GM23338 (cell line): Measurements from ENCODE around the gene HEATR5B. TPM values are rescaled to one million over a fixed set of nuclear protein-coding genes. Genes with fewer than 3 reads are reported as not detected.
A peak's percentile ranks its signal among the peaks of the same experiment; 100 is the strongest.

ENCODE experiments used
- ATAC-seq: fragments of 200-7000 bp; cut with Tn5 transposase; 3 replicates; pipeline ENCODE4 v1.9.1; 2020
- DNase-seq: peaks from one replicate; pipeline ENCODE4 v3.0.0-alpha.2; 2015; ENCODE audit warnings: low spot score
- H2AFZ ChIP-seq: fragments of 200-600 bp; sonication (generic); 2 replicates; pipeline ENCODE4 v1.8.0; 2016; ENCODE audit warnings: antibody characterized with exemption, mild to moderate bottlenecking, moderate library complexity
- H3F3A ChIP-seq: fragments of 200-600 bp; sonication (generic); replicated peaks from 2 replicates; pipeline ENCODE4 v1.8.0; 2017; ENCODE audit warnings: antibody characterized with exemption, mixed run types, low read depth
- H3K27ac ChIP-seq: fragments of 200-600 bp; sonication (generic); 2 replicates; pipeline ENCODE4 v1.6.1; 2016; ENCODE audit warnings: low read depth
- H3K27me3 ChIP-seq: fragments of 200-600 bp; sonication (generic); 2 replicates; pipeline ENCODE4 v1.8.0; 2016; ENCODE audit warnings: mild to moderate bottlenecking, mixed run types, moderate library complexity; ENCODE audit not compliant: insufficient read depth
- H3K36me3 ChIP-seq: fragments of 200-600 bp; sonication (generic); 2 replicates; pipeline ENCODE4 v1.8.0; 2016; ENCODE audit warnings: mild to moderate bottlenecking; ENCODE audit not compliant: insufficient read depth
- H3K4me1 ChIP-seq: fragments of 200-600 bp; sonication (generic); 2 replicates; pipeline ENCODE4 v1.8.0; 2016; ENCODE audit warnings: mild to moderate bottlenecking, moderate library complexity; ENCODE audit not compliant: insufficient read depth
- H3K4me2 ChIP-seq: fragments of 200-600 bp; sonication (generic); 2 replicates; pipeline ENCODE4 v1.7.1; 2017; ENCODE audit warnings: mixed run types
- H3K4me3 ChIP-seq: fragments of 200-600 bp; sonication (generic); 2 replicates; pipeline ENCODE4 v1.6.1; 2016; ENCODE audit warnings: mixed run types
- H3K79me2 ChIP-seq: fragments of 200-600 bp; sonication (generic); replicated peaks from 2 replicates; pipeline ENCODE4 v1.8.0; 2017; ENCODE audit warnings: mild to moderate bottlenecking; ENCODE audit not compliant: insufficient read depth
- H3K9me2 ChIP-seq: fragments of 200-600 bp; sonication (generic); 2 replicates; pipeline ENCODE4 v1.8.0; 2017; ENCODE audit not compliant: insufficient read depth
- H4K20me1 ChIP-seq: fragments of 200-600 bp; sonication (generic); replicated peaks from 2 replicates; pipeline ENCODE4 v1.8.0; 2017; ENCODE audit warnings: mild to moderate bottlenecking; ENCODE audit not compliant: insufficient read depth
- H3K27ac Mint-ChIP-seq: 2 replicates; pipeline ENCODE4 v1.8.0; 2020; ENCODE audit warnings: inconsistent platforms, mild to moderate bottlenecking, moderate library complexity, mixed read lengths
- H3K27me3 Mint-ChIP-seq: 3 replicates; pipeline ENCODE4 v1.8.0; 2022; ENCODE audit warnings: low read depth, mild to moderate bottlenecking, moderate library complexity, mixed read lengths, inconsistent platforms; ENCODE audit not compliant: insufficient read depth, poor library complexity
- H3K36me3 Mint-ChIP-seq: 3 replicates; pipeline ENCODE4 v1.8.0; 2021; ENCODE audit warnings: low read depth, mild to moderate bottlenecking, inconsistent platforms, moderate library complexity, mixed read lengths
- H3K4me1 Mint-ChIP-seq: 3 replicates; pipeline ENCODE4 v1.8.0; 2020; ENCODE audit warnings: mild to moderate bottlenecking, inconsistent platforms, mixed read lengths
- H3K4me3 Mint-ChIP-seq: 3 replicates; pipeline ENCODE4 v1.8.0; 2021; ENCODE audit warnings: moderate library complexity, mild to moderate bottlenecking, inconsistent platforms, mixed read lengths
- H3K9me3 Mint-ChIP-seq: 3 replicates; pipeline ENCODE4 v1.8.0; 2020; ENCODE audit warnings: moderate library complexity, mild to moderate bottlenecking, inconsistent platforms, mixed read lengths
- CREB1 ChIP-seq: fragments of 250-450 bp; sonication (Bioruptor Pico); IDR thresholded peaks from 2 replicates; pipeline ENCODE4 v1.5.0; 2020; ENCODE audit warnings: low read depth, mild to moderate bottlenecking, moderate library complexity
- EZH2 ChIP-seq: fragments of 200-600 bp; sonication (generic); IDR thresholded peaks from one replicate; pipeline ENCODE4 v1.8.0; 2017; ENCODE audit warnings: antibody characterized with exemption, mild to moderate bottlenecking, low read depth; ENCODE audit not compliant: unreplicated experiment
- EZH2phosphoT487 ChIP-seq: fragments of 200-600 bp; sonication (generic); IDR thresholded peaks from one replicate; pipeline ENCODE4 v1.8.1; 2018; ENCODE audit warnings: antibody characterized with exemption; ENCODE audit not compliant: unreplicated experiment
- NANOG ChIP-seq: IDR thresholded peaks from 2 replicates; pipeline ENCODE4 v1.6.1; 2016; ENCODE audit warnings: antibody characterized with exemption, borderline replicate concordance
- POLR2AphosphoS5 ChIP-seq: IDR thresholded peaks from 2 replicates; pipeline ENCODE4 v1.6.1; 2016; ENCODE audit warnings: antibody characterized with exemption, low read depth
- REST ChIP-seq: IDR thresholded peaks from one replicate; pipeline ENCODE4 v1.6.1; 2018; ENCODE audit warnings: antibody characterized with exemption; ENCODE audit not compliant: unreplicated experiment
- STAT1 ChIP-seq: IDR thresholded peaks from one replicate; pipeline ENCODE4 v1.6.1; 2016; ENCODE audit warnings: antibody characterized with exemption; ENCODE audit not compliant: unreplicated experiment
- ZNF114 ChIP-seq: fragments of 250-450 bp; sonication (Bioruptor Pico); IDR thresholded peaks from 2 replicates; pipeline ENCODE4 v1.5.0; 2020; ENCODE audit warnings: mild to moderate bottlenecking, moderate library complexity
- ZNF331 ChIP-seq: fragments of 250-450 bp; sonication (Bioruptor Pico); IDR thresholded peaks from 2 replicates; pipeline ENCODE4 v1.5.0; 2020; ENCODE audit warnings: low read depth, mild to moderate bottlenecking, moderate library complexity
- polyA plus RNA-seq: library from polyadenylated mRNA; unstranded; fragments of >200 nt; fragmentation: Nextera tagmentation; extraction: Ambion mirVana; gene quantifications from 2 replicates; pipeline ENCODE4 v1.2.1, GENCODE V29; 2016
- total RNA-seq: library from RNA; depleted of rRNA; stranded (reverse); fragments of >200 nt; shearing (Covaris generic); gene quantifications from 2 replicates; pipeline ENCODE4 v1.2.3, GENCODE V29; 2014
- TF ChIP-seq, protein P1 (sequence below): fragments of 250-450 bp; sonication (Bioruptor Pico); IDR thresholded peaks from 2 replicates; pipeline ENCODE4 v1.5.0; 2020; ENCODE audit warnings: mild to moderate bottlenecking, moderate library complexity

HEATR5B gene
- total and polyA plus RNA-seq, 2 experiments from 2014 or later, result 4.0 to 18.8 TPM

DNA sequence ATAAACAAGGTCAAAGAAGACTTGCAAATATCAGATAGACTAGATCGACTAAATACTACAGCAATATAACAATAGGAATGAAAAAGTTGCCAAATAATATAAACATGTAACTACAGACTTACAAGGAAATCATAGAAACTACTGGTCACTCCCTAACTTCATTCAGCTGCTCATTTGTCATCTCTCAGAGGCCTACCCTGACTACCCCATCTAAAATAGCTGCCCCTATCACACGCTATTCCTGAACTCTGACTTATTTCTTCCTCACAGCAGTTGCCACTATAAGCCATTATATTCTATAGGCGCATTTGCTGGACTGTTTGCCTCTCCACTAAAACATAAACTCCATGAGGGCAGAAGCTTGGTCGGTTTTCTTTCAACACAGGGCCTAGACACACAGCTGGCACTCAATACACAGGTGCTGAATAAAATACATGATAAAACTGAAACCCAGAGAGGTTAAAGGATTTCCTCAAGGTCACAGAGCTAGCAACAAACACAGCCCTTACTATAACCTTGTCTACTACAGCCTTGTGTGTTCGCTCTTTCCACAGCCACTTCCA, 119.6 kb downstream of the HEATR5B start:
- peaks cover 55% of the 10 kb centered on the region for H3K79me2 ChIP-seq
- H2AFZ ChIP-seq, result no peak overlapping the region
- H3K27me3 Mint-ChIP-seq, result peaks cover 14% of the 10 kb centered on the region
- no peaks in the 10 kb centered on the region for H3K9me2 ChIP-seq
- DNase-seq (no peak), ATAC-seq (no peak)
- peaks cover 65% of the 10 kb centered on the region for H3K4me1 ChIP-seq
- H3K27me3 ChIP-seq, result no peaks in the 10 kb centered on the region
- H3K9me3 Mint-ChIP-seq, result no peaks in the 10 kb centered on the region
- no peaks in the 10 kb centered on the region; the same call in 1 of the 2 replicates for H3F3A ChIP-seq
- H4K20me1 ChIP-seq, result no peaks in the 10 kb centered on the region
- H3K4me2 ChIP-seq, result peak overlapping the region; percentile 81
- H3K27ac Mint-ChIP-seq, result peak overlapping the region; percentile 11; the same call in 1 of the 2 replicates
- H3K36me3 Mint-ChIP-seq, result peaks cover 2% of the 10 kb centered on the region; the same call in 1 of the 3 replicates
- H3K4me1 Mint-ChIP-seq, result peaks cover 62% of the 10 kb centered on the region
- no peaks in the 10 kb centered on the region for H3K36me3 ChIP-seq
- H3K27ac ChIP-seq, result peak overlapping the region; percentile 95; the same call in 1 of the 2 replicates
- H3K4me3 ChIP-seq, result peak overlapping the region; percentile 92
- TF ChIP-seq REST (no peak), NANOG (no peak)
- peak overlapping the region; percentile 86 for H3K4me3 Mint-ChIP-seq

- H4K20me1 ChIP-seq, result no peaks in the 10 kb centered on the region
- Mint-ChIP-seq H3K36me3 (peaks cover 2% of the 10 kb centered on the region; the same call in 1 of the 3 replicates), H3K4me3 (peak overlapping the region; percentile 31; the same call in 1 of the 3 replicates), H3K4me1 (peaks cover 61% of the 10 kb centered on the region), H3K27me3 (peaks cover 14% of the 10 kb centered on the region), H3K9me3 (no peaks in the 10 kb centered on the region), H3K27ac (0 out of 2 replicates have a peak overlapping the region, but pooled peaks have one; percentile 63)
- DNase-seq, result no peak
- no peaks in the 10 kb centered on the region; the same call in 1 of the 2 replicates for H3F3A ChIP-seq
- peak overlapping the region; percentile 64 for H3K27ac ChIP-seq
- peak overlapping the region; percentile 92 for H3K4me3 ChIP-seq
- H2AFZ ChIP-seq, result no peak overlapping the region
- ATAC-seq, result no peak
- no peaks in the 10 kb centered on the region for H3K27me3 ChIP-seq
- H3K4me2 ChIP-seq, result peak overlapping the region; percentile 81; the same call in 1 of the 2 replicates
- no peaks in the 10 kb centered on the region for H3K36me3 ChIP-seq
- peaks cover 69% of the 10 kb centered on the region for H3K4me1 ChIP-seq
- H3K79me2 ChIP-seq, result peaks cover 64% of the 10 kb centered on the region
- no peaks in the 10 kb centered on the region for H3K9me2 ChIP-seq
- TF ChIP-seq EZH2phosphoT487 (no peak), STAT1 (no peak), EZH2 (no peak), NANOG (no peak), CREB1 (no peak), ZNF114 (no peak), POLR2AphosphoS5 (no peak), ZNF331 (CRISPR knock-in tag) (no peak)
- TF ChIP-seq, protein P1, sequence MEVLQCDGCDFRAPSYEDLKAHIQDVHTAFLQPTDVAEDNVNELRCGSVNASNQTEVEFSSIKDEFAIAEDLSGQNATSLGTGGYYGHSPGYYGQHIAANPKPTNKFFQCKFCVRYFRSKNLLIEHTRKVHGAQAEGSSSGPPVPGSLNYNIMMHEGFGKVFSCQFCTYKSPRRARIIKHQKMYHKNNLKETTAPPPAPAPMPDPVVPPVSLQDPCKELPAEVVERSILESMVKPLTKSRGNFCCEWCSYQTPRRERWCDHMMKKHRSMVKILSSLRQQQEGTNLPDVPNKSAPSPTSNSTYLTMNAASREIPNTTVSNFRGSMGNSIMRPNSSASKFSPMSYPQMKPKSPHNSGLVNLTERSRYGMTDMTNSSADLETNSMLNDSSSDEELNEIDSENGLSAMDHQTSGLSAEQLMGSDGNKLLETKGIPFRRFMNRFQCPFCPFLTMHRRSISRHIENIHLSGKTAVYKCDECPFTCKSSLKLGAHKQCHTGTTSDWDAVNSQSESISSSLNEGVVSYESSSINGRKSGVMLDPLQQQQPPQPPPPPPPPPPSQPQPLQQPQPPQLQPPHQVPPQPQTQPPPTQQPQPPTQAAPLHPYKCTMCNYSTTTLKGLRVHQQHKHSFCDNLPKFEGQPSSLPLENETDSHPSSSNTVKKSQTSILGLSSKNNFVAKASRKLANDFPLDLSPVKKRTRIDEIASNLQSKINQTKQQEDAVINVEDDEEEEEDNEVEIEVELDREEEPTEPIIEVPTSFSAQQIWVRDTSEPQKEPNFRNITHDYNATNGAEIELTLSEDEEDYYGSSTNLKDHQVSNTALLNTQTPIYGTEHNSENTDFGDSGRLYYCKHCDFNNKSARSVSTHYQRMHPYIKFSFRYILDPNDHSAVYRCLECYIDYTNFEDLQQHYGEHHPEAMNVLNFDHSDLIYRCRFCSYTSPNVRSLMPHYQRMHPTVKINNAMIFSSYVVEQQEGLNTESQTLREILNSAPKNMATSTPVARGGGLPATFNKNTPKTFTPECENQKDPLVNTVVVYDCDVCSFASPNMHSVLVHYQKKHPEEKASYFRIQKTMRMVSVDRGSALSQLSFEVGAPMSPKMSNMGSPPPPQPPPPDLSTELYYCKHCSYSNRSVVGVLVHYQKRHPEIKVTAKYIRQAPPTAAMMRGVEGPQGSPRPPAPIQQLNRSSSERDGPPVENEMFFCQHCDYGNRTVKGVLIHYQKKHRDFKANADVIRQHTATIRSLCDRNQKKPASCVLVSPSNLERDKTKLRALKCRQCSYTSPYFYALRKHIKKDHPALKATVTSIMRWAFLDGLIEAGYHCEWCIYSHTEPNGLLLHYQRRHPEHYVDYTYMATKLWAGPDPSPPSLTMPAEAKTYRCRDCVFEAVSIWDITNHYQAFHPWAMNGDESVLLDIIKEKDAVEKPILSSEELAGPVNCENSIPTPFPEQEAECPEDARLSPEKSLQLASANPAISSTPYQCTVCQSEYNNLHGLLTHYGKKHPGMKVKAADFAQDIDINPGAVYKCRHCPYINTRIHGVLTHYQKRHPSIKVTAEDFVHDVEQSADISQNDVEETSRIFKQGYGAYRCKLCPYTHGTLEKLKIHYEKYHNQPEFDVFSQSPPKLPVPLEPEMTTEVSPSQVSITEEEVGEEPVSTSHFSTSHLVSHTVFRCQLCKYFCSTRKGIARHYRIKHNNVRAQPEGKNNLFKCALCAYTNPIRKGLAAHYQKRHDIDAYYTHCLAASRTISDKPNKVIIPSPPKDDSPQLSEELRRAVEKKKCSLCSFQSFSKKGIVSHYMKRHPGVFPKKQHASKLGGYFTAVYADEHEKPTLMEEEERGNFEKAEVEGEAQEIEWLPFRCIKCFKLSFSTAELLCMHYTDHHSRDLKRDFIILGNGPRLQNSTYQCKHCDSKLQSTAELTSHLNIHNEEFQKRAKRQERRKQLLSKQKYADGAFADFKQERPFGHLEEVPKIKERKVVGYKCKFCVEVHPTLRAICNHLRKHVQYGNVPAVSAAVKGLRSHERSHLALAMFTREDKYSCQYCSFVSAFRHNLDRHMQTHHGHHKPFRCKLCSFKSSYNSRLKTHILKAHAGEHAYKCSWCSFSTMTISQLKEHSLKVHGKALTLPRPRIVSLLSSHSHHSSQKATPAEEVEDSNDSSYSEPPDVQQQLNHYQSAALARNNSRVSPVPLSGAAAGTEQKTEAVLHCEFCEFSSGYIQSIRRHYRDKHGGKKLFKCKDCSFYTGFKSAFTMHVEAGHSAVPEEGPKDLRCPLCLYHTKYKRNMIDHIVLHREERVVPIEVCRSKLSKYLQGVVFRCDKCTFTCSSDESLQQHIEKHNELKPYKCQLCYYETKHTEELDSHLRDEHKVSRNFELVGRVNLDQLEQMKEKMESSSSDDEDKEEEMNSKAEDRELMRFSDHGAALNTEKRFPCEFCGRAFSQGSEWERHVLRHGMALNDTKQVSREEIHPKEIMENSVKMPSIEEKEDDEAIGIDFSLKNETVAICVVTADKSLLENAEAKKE (CRISPR knock-in tag), result no peak
These were observed 120.4 kb downstream of the HEATR5B start for GRCh38 chr2:36963734-36964133.
